Activated CD4-positive, alpha-beta T cell treated with anti-CD3 and anti-CD28 coated beads for 4 hours (primary cell): ENCODE data around the gene CKMT2.

ENCODE experiments used
- DNase-seq, 2 donors: peaks; one replicate each; pipeline ENCODE4 v3.0.0-alpha.2; 2020

CKMT2 gene

GRCh38 chr5:81313278-81313677 lies 80.2 kb downstream of the CKMT2 start:
- no peak for DNase-seq

- DNase-seq, result no peak
These were observed 80.6 kb downstream of the CKMT2 start for GRCh38 chr5:81313686-81314085.

DNA sequence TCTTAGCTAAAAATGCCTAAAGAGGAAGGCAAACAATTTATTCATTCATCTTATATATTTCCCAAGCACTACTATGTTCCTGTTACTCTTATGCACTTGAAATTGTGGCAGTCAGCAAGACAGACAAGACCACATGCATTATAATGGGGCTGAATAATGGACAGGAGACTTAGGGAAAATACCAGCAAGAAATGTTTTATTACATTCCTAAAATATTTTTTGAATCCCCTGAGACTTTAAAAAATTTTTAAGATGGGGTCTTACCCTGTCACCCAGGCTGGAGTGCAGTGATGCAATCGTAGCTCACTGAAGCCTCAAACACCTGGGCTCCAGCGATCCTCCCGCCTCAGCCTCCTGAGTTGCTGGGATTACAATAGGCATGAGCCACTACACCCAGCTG lies 81.5 kb downstream of the CKMT2 start:
- DNase-seq, result no peak

DNA sequence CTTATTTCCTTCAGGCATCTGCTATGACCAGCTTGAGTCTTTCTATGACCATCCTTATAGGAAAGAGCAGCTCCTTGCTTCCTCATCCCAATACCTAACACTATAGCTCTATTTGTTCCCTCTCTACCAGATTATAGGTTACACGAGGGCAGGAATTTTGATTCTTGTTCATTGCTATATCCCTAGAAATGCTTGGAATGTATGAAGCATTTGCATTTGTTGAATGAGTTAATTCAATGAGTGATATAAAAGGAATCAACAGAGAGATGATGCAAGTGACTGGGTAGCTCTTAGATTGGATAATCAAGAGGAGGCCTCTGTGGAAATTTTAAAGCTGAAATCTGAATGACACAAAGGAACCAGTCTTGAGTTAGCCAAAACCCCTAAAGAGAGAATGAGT lies 82.2 kb downstream of the CKMT2 start:
- DNase-seq, result no peak

GRCh38 chr5:81315830-81316229 lies 82.7 kb downstream of the CKMT2 start:
- DNase-seq, result no peak
